Stimulated activated CD8-positive, alpha-beta memory T cell treated with anti-CD3 and anti-CD28 coated beads, Interleukin-7, amount 100 ng/mL, for 48 hours (primary cell): ENCODE data around the gene KYNU.
"Not testable (repeated sequence)": the region's sequence is repeated elsewhere in the genome, so short reads cannot be mapped to it uniquely, and the experiment has no call there.

Experiments used
- DNase-seq, 2 donors: peaks; one replicate each; pipeline ENCODE4 v3.0.0-alpha.2; 2020; ENCODE audit warnings: low read depth in 1 of 2; ENCODE audit errors: extremely low read depth in 1 of 2

Gene KYNU

DNA sequence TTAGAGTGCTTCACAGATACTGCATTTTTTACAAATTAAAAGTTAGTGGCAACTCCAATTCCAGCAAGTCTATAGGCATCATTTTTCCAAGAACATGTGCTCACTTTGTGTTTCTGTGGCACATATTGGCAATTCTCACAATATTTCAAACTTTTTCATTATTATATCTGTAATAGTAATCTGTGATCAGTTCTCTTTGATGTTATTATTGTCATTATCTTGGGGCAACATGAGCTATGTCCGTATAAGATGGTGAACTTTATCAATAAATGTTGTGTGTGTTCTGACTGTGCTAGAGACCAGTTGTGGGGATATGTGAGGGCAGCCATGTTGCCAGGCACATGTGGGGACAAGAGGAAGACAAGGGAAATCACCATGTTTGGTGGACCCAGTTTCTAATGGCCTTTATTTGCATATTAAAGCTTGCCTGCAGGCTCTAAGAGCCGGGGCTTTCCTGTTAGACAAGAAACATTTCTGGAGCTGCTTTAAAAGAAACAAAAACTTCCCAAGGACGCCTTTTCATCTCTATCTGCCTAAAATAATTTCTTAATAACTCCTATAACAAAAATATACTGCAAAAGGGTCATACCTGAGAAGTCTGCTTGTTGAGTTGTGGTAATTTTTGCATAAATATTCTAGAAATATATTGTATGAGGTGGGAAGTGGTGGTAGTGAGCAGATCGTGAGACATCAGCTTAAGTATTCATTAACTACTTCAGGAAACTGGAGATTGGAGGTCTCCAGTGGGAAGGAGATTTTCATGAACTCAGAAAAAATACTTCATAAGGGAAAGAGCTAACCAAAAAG is 37.2 kb downstream of the KYNU start:
- no peak for DNase-seq

DNA sequence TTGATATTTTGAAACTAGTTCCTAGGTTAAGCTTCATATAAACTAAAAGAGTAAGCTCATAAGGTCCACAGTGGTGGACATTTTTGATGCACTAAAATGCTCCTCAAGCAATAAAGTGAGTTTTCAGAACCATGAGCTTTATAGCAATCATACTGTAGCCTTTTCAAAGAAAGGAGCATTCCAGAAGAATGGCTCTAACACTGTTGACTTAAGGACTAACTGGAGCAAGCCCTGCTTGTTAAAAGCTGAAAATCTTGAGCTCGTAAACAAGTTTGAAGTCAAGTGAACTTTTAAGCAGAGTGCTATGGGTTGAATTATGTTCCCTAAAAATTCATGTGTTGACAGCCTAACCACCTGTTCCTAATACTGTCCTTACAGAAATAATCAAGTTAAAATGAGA is 38.0 kb downstream of the KYNU start:
- DNase-seq, result no peak

DNA sequence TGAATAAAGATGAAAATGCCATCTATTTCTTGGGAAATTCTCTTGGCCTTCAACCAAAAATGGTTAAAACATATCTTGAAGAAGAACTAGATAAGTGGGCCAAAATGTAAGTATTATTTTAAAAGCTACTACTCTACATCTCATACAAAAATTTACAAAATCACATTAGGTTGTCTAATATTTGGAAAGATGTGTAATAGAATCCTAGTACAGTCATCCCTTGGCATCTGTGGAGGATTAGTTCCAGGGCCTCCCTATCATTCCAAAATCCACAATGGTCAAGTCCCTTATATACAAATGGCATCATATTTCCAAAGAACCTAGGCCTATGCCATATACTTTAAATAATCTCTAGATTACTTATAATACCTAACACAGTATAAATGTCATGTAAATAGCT is 41.2 kb downstream of the KYNU start:
- DNase-seq, result no peak

DNA sequence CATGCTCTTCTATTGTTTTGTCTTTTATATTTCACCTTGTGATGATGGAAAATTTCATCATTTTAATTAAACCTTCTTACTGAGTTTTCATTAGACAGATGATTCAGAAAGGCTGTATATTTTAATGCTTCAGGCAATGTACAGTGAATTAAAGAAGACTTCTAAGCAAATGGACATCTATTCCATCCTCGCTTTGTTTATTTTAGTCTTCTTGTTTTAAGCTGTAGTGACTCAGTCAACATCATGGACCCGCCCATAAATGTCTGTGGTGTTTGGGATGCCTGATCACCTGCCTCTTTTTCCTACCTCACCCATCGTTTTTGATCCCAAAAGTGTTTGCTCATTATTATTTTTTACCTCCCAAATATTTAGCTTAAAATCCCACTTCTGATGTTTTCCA is 43.1 kb downstream of the KYNU start:
- no peak for DNase-seq

DNA sequence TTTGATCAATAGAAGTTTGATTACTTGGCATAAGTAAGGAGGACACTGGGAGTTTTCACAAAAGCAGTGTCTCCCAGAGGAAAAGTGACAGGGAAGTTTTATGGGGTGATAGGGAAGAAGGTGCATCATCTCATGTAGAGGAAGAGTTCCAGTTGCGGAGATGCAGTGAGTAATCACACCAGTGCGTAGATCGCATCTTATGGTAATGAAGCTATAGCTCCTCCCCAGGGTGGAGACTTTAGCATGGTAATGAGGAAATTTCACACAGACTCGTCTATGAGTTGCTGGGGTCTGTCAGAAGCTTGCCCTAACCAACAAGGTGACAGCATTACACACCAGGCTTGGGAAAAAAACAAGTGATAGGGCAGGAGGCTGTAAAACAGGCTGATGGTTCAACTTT is 49.0 kb downstream of the KYNU start:
- no peak for DNase-seq

DNA sequence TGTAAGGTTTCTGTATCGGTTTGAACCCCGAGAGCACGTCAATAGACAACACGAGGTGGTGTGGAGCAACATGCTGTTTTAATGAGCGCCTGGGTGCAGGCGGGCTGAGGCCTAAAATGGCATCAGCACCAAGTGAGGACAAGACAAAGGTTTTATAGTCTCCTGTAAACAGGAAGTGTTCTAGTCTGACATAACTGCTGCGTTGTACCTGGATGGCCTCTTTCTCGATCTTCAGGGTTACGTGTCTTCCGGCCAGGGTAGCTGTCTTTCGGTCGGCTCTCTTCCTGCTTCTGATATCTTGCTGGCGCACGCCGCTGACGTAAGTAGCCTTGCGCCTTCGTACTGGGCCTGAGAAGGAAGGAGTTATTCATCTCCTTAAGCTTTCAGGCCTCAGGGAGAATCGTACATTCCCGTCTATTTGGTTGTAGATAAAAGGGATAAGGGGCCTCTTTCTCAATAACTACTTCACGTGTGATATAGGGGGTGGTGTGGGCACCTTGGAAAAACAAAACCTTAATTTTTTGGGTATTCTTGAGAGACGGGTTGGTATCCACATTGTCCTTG is 53.5 kb downstream of the KYNU start:
- DNase-seq, result no peak

DNA sequence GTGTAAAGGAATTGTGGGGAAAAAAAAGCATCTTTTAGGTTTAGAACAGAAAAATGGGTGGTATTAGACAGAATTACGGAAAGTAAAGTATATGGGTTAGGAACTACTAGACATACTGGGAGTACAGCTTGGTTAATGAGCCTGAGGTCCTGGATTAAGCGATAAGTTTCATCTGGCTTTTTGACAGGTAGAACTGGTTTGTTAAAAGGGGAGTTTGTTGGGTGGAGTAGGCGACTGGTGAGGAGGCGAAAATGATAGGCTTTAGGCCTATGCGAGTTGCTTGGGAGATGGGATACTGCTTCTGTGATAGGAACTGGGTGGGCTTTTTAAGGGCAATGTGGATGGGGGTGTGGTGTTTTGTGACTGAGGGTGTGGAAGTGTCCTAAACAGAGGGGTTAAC is 56.5 kb downstream of the KYNU start:
- DNase-seq, result no peak

DNA sequence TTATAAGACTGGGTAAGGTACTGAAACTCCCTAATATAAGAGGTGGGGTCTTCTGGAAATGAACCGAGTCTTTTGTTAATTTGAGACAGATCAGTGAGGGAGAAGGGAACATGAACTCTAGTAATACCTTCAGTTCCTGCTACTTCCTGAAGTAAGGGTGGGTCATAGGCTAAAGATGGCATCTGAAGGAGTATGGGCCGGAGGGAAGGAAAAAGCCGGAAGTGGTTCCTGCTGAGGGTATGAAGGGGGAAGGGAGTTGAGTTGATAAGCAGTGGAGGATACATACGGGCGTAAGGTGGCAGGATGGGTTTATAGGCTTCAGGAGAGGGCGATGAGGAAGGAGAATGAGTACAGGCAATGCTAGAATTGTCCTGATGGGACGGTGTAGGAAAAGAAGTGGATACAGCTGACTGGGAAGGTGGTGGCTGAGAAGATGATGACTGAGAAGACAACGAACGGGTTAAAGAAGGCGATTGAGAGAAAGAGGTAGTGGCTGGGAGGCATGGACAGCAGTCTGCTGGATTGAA is 58.2 kb downstream of the KYNU start:
- no peak for DNase-seq

DNA sequence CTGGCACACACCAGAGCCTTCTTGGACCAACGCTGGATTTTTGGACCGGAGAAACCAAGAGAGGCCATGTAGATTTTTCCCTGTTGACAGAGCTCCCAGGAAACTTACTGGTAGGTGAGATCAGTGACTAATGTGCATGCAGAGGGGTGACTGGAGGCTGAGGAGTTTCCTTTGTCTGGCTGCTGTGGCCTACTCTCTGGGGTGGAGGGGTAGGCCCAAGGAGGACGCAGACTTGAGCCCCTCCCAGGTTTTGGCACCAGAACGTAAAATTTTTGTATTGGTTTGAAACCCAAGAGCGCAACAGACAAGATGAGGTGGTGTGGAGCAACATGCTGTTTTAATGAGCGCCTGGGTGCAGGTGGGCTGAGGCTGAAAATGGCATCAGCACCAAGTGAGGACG is 59.2 kb downstream of the KYNU start:
- DNase-seq, result no peak

DNA sequence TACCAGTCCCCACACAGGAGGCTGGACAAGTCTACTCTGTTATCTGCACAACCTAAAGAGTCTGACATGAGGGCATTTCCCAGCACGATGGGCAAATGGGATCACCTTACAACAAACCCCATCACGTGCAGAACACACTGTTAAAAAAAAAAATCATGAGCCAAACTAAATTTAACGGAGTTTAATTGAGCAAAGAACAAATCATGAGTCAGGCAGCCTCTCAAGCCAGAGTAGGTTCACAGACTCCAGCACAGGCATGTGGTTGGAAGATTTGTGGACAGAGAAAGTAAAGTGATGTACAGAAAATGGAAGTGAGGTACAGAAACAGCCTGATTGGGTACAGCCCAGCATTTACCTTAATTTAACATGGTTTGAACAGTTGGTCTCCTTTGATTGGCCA is 59.9 kb downstream of the KYNU start:
- DNase-seq, result no peak

DNA sequence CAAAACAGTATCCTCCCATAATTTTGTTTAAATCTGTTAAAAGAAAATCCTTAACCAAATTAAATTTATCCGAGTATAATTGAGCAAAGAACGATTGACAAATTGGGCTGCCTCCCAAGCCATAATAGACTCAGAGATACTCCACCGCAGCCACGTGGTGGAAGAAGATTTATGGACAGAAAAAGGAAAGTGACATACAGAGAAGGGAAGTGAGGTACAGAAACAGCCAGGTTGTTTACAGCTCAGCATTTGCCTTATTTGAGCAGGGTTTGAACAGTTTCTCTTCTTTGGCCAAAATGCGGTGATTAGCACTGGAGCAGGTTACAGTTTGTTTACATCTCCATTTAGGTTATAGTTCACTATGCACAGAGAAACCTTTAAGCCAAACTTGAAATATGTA is 60.8 kb downstream of the KYNU start:
- DNase-seq, result no peak

DNA sequence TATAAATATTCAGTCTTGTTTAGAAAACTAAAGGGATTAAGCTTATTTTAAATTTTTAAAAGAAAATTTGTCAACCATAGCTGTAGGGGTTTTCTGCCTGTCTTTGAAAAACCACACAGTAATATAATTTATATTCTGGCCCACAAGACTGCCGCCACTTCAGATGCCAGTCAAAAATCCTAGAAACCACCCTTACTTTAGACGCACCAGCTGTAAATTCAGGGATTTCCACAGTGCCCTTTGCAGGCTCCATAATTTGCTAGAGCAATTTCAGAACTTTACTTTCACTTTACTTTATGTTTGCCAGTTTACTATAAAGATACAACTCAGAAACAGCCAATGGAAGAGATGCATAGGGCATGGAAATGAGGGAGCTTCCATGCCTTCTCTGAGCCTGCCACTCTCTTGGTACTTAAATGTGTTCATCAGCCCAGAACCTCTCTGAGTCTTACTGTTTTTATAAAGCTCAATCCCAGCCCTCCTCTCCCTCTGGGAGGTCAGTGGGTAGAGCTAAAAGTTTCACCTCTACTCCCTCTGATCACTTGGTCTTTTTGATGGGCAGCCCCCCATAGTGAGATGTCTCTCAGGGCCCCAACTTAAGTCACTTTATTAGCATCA is 63.3 kb downstream of the KYNU start:
- DNase-seq, result no peak

DNA sequence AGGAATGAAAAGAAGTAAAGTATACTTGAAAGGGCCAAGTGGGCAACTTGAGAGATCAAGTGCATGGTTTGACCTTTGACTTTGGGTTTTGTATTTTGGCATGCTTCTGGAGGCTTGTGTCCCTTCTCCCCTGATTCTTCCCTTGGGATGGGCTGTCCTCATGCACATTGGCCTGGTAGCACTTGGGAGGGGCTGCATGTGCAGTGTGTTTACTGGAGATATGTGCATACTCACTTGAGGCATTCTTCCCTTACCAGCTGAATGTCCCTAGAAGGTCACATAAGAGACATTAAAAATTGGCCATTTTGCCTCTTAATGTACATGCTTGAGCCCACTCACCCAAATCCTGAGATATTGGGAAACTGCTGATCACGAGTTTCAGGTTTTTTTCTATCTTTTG is 65.2 kb downstream of the KYNU start:
- DNase-seq, result no peak

DNA sequence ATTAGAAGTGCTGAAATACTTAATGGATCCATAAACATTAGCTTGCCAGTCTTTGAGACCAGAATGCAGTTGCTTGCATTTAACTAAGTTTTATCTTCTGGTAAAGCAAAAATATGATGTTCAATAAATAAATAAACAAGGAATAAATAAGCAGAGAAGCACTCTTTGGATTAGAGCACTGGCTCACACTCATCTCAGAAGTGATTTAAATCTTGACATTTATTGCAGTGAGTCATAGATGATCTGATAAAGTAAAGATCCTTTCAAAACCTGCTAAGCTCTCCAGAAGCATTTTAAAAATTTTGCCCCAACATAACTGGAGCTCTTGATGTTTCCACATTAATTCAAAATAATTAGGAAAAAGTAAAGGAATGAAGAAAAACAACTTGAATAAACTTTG is 66.8 kb downstream of the KYNU start:
- no peak for DNase-seq

DNA sequence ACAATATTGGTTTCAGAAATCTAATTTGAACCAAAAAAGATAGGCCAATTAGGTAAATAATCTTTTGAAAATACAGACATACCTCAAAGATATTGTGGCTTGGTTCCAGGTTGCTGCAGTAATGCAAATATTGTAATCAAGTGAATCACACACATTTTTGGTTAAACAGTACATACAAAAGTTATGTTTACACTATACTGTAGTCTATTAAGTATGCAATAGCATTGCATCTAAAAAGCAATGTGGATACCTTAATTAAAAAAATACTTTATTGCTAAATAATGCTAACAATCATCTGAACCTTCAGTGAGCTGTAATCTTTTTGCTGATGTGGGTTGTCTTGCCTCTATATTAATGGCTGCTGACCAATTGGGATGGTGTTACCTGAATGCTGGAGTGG is 67.3 kb downstream of the KYNU start:
- no peak for DNase-seq

DNA sequence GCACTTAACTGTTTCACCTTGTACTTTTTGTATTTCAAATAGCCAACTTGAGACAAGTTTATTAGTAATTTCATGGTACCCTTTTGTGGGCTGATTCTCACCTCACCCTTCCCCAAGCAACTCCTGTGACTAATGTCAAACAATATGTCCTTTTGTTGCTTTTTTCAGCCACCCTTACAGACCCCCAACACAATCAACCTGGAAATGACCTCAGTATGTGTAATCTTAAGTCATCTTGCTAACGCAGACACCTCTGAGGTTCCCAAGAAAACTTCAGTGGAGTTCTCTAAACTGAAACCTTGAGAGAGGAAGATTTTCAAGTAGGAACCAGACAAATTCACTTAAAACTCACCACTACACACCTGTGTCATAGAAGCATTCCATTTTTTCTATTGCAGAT is 69.5 kb downstream of the KYNU start:
- DNase-seq, result no peak

DNA sequence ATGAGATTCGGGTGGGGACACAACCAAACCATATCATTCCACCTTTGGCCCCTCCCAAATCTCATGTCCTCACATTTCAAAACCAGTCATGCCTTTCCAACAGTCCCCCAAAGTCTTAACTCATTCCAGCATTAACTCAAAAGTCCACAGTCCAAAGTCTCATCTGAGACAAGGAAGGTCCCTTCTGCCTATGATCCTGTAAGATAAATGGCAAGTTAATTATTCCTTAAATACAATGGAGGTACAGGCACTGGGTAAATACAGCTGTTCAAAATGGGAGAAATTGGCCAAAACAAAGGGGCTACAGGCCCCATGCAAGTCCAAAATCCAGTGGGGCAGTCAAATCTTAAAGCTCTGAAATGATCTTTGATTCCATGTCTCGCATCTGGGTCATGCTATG is 71.3 kb downstream of the KYNU start:
- DNase-seq, result not testable (repeated sequence)

DNA sequence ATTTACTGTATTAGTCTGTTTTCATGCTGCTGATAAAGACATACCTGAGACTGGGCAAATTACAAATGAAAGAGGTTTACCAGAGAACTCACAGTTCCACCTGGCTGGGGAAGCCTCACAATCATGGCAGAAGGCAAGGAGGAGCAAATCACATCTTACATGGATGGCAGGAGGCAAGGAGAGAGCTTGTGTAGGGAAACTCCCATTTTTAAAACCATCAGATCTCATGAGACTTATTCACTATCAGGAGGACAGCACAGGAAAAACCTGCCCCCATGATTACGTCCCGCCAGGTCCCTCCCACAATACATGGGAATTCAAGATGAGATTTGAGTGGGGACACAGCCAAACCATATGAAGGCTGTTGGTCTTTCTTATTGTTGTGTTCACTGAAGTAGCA is 72.9 kb downstream of the KYNU start:
- not testable (repeated sequence) for DNase-seq

DNA sequence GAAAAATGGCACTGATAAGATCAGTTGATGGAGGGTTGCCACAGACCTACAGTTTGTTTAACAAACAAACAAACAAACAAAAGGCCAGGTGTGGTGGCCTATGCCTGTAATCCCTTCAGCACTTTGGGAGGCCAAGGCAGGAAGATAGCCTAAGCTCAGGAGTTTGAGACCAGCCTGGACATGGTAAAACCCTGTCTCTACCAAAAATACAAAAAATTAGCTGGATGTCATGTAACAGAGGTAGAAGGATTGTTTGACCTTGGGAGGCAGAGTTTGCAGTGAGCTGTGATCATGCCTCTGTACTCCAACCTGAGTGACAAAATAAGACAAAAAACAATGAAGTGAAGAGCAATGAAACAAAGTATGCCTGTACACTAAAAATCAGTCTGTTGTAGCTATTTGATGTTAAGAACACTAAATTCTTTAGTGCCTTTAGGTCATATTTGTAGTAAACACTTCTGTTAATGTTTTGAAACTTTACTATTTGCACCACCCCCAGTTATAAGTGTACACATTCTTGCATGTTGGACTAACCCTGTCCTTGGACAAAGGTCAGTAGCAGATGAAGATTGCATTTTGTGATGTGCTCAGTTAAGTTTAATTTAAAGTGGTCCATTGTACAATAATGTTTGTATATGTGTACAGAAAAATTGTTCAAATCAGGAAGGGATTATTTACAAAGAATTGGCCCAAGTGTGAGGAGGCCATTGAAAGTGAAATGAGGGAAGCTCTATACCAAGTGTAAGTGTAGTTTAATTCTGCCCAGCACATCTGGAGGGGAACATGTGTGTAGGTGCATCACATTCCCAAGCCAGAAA is 73.9 kb downstream of the KYNU start:
- DNase-seq, result no peak

DNA sequence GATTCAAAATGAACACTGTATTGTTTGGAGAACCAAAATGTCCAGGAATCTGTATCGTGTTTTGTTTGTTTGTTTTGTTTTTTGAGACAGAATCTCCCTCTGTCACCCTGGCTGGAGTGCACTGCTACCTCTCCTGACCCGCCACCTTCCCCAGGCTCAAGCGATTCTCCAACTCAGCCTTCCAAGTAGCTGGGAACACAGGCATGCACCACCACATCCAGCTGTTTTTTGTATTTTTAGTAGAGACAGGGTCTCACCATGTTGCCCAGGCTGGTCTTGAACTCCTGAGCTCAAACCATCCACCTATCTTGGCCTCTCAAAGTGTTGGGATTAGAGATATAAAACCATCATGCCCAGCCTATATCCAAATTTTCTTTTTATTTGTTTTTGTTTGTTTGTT is 74.6 kb downstream of the KYNU start:
- no peak for DNase-seq

DNA sequence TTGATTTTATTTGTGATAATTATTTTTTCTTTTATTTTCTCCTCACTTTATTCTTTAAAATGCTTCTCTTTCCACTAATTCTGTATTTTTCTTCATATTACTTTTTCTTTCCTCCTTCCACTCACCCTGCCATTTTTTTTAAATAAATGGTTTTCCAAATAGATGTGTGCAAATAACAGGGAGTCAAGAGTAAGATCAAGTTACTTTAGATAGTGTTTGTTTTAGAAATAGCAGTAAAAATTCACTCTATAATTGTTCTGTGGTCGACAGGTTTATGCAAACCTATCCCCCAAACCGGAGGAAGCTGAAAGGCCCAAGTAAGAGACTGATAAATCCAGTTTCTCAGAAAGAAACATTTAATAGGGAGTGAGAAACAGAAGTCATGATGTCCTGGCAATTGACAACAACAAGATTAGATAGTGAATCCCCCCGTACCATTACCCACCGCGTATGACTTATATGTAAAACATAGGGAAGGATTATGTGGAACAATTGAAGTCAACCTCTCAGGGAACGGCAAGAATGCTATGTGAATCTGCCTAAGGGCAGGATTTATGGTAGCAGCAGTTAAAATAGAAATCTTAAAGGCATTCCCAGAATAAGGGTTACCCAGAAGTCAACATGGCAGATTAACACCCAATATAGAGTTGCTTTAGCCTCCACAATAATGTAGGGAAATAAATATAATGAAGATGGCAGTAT is 75.5 kb downstream of the KYNU start:
- no peak for DNase-seq
